Tibial artery (tissue), 4 donors: ENCODE measurements around the gene CASZ1.

Experiments used
- DNase-seq, 2 donors: peaks; one replicate each; pipeline ENCODE4 v3.0.0-alpha.2; 2019
- H3K27ac ChIP-seq, 2 donors: fragments of 200-600 bp; sonication (generic) in 1 of 2; 1 replicate in 1 of 2; 2 replicates in 1 of 2; pipeline ENCODE4 v1.5.1; 2018 to 2019; ENCODE audit warnings: mild to moderate bottlenecking in 1 of 2
- H3K27me3 ChIP-seq, 2 donors: fragments of 200-600 bp; sonication (generic) in 1 of 2; one replicate each; pipeline versions ENCODE4 v1.5.1 to v1.6.0; 2016 to 2019
- H3K36me3 ChIP-seq, 3 donors: fragments of 200-600 bp; sonication (generic) in 2 of 3; one replicate each; pipeline ENCODE4 v1.5.1; 2016 to 2019; ENCODE audit warnings: mild to moderate bottlenecking in 2 of 3
- H3K4me1 ChIP-seq, 4 donors: fragments of 200-600 bp; sonication (generic) in 2 of 4; 1 replicate in 3 of 4; 2 replicates in 1 of 4; pipeline ENCODE4 v1.5.1; 2016 to 2019
- H3K4me3 ChIP-seq, 2 donors: fragments of 200-600 bp; sonication (generic) in 1 of 2; 1 replicate in 1 of 2; 2 replicates in 1 of 2; pipeline ENCODE4 v1.5.1; 2018 to 2019; ENCODE audit warnings: mild to moderate bottlenecking in 2 of 2
- H3K9me3 ChIP-seq, 3 donors: fragments of 200-600 bp; sonication (generic) in 1 of 3; one replicate each; pipeline ENCODE4 v1.5.1; 2016 to 2019
- intact Hi-C: fragments of 100-400 bp; cut with DNase I; formaldehyde crosslinking; loops from one replicate; pipeline ENCODE4 v1.15.0; 2023; ENCODE audit warnings: low total_unique reads
- TF ChIP-seq, protein P1 (sequence below), 2 experiments: fragments of 200-600 bp in 1 of 2; fragments of 450-650 bp in 1 of 2; IDR thresholded peaks; one replicate each; pipeline ENCODE4 v1.5.1; 2017 to 2019; ENCODE audit warnings: antibody characterized with exemption in 2 of 2, mild to moderate bottlenecking in 1 of 2, moderate library complexity in 1 of 2

CASZ1 gene

DNA sequence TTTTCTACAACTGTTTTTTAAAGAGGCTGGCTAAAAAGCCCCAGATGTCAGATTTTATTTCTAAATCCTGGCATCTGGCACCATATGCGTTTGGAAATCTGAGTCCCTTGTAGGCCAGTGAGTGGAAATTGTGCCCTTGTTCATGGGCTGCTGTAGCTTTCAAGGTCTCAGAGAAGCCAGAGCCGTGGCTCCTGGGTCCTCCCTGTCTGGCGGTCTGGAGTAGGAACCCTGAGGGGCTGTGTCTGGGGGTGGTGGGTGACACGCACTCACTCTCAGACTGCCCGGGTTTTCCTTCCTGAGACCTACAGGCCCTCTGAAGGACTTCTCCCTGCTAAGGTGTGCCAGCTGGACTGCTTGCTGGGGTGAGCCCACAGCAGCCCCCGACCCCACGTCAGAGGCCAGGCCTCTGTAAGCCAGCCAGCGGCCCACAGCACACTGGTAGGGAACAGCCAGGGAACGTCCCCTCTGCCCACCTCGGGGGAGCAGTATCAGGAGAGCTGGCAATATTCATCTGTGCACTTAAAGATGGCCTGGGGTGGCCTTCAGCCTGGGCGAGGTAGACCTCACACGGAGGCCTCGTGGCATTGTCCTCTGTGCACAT is 170.2 kb downstream of the CASZ1 start:
- intact Hi-C loops, result loop anchor here (10.0 kb wide), 1 partner anchor 111 kb away; no protein-coding TSS in a partner anchor
- TF ChIP-seq, protein P1, sequence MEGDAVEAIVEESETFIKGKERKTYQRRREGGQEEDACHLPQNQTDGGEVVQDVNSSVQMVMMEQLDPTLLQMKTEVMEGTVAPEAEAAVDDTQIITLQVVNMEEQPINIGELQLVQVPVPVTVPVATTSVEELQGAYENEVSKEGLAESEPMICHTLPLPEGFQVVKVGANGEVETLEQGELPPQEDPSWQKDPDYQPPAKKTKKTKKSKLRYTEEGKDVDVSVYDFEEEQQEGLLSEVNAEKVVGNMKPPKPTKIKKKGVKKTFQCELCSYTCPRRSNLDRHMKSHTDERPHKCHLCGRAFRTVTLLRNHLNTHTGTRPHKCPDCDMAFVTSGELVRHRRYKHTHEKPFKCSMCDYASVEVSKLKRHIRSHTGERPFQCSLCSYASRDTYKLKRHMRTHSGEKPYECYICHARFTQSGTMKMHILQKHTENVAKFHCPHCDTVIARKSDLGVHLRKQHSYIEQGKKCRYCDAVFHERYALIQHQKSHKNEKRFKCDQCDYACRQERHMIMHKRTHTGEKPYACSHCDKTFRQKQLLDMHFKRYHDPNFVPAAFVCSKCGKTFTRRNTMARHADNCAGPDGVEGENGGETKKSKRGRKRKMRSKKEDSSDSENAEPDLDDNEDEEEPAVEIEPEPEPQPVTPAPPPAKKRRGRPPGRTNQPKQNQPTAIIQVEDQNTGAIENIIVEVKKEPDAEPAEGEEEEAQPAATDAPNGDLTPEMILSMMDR (IDR thresholded peaks at IDR 0.05), result no peak
- DNase-seq, result peak in 1 of 2 donors; percentile 42
- no peak overlapping the region for H3K27ac ChIP-seq
- H3K4me3 ChIP-seq, result no peak overlapping the region
- H3K9me3 ChIP-seq, result no peaks in the 10 kb centered on the region
- peaks cover 0 to 22% (median 13%) of the 10 kb centered on the region in 4 donors for H3K4me1 ChIP-seq
- H3K27me3 ChIP-seq, result no peaks in the 10 kb centered on the region
- H3K36me3 ChIP-seq, result peaks cover 0 to 45% (median 23%) of the 10 kb centered on the region in 3 donors

DNA sequence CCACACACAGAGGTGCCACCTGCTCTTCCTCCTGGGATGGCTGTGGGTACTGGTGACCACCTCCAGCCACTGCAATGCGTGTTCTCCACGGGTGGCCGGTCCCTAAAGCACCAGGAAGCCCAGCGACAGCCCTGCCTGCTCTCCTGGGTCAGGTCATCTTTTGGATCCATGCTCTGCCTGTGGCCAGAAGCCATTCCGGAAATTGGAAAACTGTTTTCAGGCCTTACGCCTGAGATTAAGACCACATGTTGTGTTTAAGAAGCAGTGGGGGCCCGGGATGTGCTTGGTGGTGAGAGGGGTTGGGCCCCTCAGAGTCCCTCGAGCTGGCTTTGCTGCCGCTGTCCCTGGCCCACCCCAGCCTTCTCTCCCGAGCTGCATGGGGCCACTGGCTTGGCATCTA is 170.9 kb downstream of the CASZ1 start:
- no peaks in the 10 kb centered on the region for H3K27me3 ChIP-seq
- no peak overlapping the region for H3K4me3 ChIP-seq
- peaks cover 0 to 19% (median 11%) of the 10 kb centered on the region in 4 donors for H3K4me1 ChIP-seq
- no peak overlapping the region for H3K27ac ChIP-seq
- DNase-seq, result peak in 1 of 2 donors; percentile 45
- TF ChIP-seq, protein P1 (IDR thresholded peaks at IDR 0.05), result no peak
- H3K9me3 ChIP-seq, result no peaks in the 10 kb centered on the region
- peaks cover 0 to 45% (median 23%) of the 10 kb centered on the region in 3 donors for H3K36me3 ChIP-seq
- intact Hi-C loops, result loop anchor here (10.0 kb wide), 1 partner anchor 111 kb away; no protein-coding TSS in a partner anchor

DNA sequence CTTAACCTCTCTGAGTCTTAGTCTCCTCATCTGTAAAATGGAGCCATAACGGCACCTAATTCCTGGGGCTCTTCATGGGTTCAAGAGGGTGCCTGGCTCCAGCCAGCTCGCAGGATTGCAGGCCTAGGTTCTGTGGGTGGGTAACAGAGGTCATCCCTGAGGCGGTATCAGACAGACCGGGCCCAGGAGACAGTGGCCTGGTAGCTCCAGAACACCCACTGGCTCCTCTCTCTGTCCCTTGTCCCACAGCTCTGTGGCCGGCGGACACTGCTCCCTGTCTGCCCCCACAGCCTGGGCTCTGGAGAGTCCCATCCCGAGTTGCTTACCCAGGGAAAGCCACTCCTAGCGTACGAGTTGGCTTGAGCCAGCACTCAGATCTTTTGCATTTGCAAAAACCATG is 171.4 kb downstream of the CASZ1 start:
- Histone ChIP-seq H3K27me3 (no peaks in the 10 kb centered on the region), H3K36me3 (peaks cover 0 to 45% (median 23%) of the 10 kb centered on the region in 3 donors), H3K4me3 (no peak overlapping the region), H3K4me1 (peaks cover 0 to 19% (median 11%) of the 10 kb centered on the region in 4 donors), H3K27ac (no peak overlapping the region), H3K9me3 (no peaks in the 10 kb centered on the region)
- intact Hi-C loops, result loop anchor here (10.0 kb wide), 1 partner anchor 110 kb away; no protein-coding TSS in a partner anchor
- TF ChIP-seq, protein P1 (IDR thresholded peaks at IDR 0.05), result no peak
- peak in 1 of 2 donors; percentile 31 for DNase-seq

DNA sequence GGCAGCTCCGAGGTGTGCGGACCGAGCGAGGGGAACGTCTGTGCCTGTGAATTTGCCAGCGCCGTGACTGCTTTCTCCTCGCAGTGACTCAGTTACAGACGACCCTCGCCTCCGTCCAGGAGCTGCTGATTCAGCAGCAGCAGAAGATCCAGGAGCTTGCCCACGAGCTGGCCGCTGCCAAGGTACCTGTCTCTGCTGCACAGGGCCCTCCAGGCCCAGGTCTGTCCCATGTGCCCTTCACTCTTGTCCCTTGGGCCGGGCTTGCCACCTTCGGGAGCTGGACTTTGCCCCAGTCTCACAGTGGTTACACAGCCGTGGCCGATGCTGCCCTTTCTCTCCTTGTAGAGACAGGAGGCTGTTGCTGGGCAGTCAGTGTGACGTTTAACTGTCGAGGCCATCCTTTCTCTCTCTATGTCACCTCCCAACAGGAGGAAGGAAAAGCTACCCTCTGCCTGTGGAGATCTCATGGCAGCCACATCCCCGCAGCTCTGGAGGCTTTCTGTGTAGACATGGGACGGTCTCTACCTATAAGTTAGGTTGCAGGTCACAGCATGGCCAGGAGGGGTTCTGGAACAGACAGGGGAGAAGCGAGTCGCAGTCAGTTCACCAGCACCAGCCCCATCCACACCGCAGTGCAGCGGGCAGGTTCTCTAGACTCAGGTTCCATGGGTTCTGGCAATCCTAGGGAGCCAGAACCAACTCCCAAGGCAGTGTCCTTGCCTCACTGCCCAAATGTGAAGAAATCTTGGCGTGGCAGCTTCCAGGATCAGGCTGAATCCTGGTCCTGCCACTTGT is 172.0 kb downstream of the CASZ1 start:
- intact Hi-C loops, result loop anchor here (10.0 kb wide), 1 partner anchor 110 kb away; no protein-coding TSS in a partner anchor
- peaks cover 0 to 45% (median 23%) of the 10 kb centered on the region in 3 donors for H3K36me3 ChIP-seq

DNA sequence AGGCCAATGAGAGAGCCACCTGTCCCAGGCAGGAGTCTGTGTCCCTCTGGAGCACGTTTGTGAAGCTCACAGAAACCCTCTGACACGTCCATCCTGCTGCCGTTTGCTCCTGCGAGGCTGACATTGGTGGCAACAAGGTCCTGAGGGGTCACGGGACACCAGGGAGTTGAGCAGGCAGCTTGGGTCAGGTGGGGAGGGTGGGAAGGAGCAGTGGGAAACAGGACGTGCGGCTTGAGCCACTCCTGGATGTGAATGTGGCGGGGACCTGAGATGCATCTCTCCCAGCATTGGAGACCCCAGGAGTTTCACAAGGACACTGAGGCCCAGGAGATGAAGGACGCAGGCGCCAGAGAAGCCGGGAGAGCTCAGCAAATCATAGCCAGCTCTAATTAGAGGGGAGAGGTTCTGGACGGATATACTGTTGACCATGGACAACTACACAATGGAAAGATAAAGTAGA is 172.7 kb downstream of the CASZ1 start:
- Histone ChIP-seq H3K36me3 (peaks cover 0 to 46% (median 24%) of the 10 kb centered on the region in 3 donors), H3K9me3 (no peaks in the 10 kb centered on the region), H3K27ac (no peak overlapping the region), H3K4me1 (peaks cover 0 to 6% (median 3%) of the 10 kb centered on the region in 4 donors), H3K27me3 (no peaks in the 10 kb centered on the region), H3K4me3 (no peak overlapping the region)
- no peak for DNase-seq
- TF ChIP-seq, protein P1 (IDR thresholded peaks at IDR 0.05), result no peak
- intact Hi-C loops, result loop anchor here (10.0 kb wide), 1 partner anchor 109 kb away; no protein-coding TSS in a partner anchor

More for the DNA sequence above, 172.0 kb downstream of the CASZ1 start:
- TF ChIP-seq, protein P1 (IDR thresholded peaks at IDR 0.05), result no peak
- Histone ChIP-seq H3K4me1 (peaks cover 0 to 14% (median 10%) of the 10 kb centered on the region in 4 donors), H3K27ac (no peak overlapping the region), H3K9me3 (no peaks in the 10 kb centered on the region), H3K4me3 (no peak overlapping the region), H3K27me3 (no peaks in the 10 kb centered on the region)
- DNase-seq, result peak in 1 of 2 donors; percentile 62
